Right kidney (tissue), 9 donors: Measurements from ENCODE around the gene PHKB.
"Not testable (repeated sequence)": the region's sequence is repeated elsewhere in the genome, so short reads cannot be mapped to it uniquely, and the experiment has no call there.

Experiments used
- DNase-seq: peaks from one replicate; pipeline ENCODE4 v3.0.0-alpha.2; 2016
- long read RNA-seq, 8 donors: transcript quantifications; one replicate each; lab custom pipeline, GENCODE V29; 2026

Gene PHKB
- long read RNA-seq, donor 1, full-length matches to known transcripts: 2 of 2 reads
- long read RNA-seq, donor 1, partial matches to known transcripts: 0 of 2 reads
- long read RNA-seq, donor 1, other reads (novel, unspliced or antisense): 0 of 2 reads
- long read RNA-seq, donor 2: 0 reads
- long read RNA-seq, donor 3, partial matches to known transcripts: 23 of 25 reads
- long read RNA-seq, donor 3, other reads (novel, unspliced or antisense): 0 of 25 reads
- long read RNA-seq, donor 4, partial matches to known transcripts: 31 of 35 reads
- long read RNA-seq, donor 4, other reads (novel, unspliced or antisense): 0 of 35 reads
- long read RNA-seq, donor 5, partial matches to known transcripts: 0 of 2 reads
- long read RNA-seq, donor 5, other reads (novel, unspliced or antisense): 0 of 2 reads
- long read RNA-seq, donor 6, partial matches to known transcripts: 0 of 1 reads
- long read RNA-seq, donor 6, other reads (novel, unspliced or antisense): 0 of 1 reads
- long read RNA-seq, donor 7: 0 reads
- long read RNA-seq, donor 8, partial matches to known transcripts: 0 of 5 reads
- long read RNA-seq, donor 8, other reads (novel, unspliced or antisense): 5 of 5 reads

DNA sequence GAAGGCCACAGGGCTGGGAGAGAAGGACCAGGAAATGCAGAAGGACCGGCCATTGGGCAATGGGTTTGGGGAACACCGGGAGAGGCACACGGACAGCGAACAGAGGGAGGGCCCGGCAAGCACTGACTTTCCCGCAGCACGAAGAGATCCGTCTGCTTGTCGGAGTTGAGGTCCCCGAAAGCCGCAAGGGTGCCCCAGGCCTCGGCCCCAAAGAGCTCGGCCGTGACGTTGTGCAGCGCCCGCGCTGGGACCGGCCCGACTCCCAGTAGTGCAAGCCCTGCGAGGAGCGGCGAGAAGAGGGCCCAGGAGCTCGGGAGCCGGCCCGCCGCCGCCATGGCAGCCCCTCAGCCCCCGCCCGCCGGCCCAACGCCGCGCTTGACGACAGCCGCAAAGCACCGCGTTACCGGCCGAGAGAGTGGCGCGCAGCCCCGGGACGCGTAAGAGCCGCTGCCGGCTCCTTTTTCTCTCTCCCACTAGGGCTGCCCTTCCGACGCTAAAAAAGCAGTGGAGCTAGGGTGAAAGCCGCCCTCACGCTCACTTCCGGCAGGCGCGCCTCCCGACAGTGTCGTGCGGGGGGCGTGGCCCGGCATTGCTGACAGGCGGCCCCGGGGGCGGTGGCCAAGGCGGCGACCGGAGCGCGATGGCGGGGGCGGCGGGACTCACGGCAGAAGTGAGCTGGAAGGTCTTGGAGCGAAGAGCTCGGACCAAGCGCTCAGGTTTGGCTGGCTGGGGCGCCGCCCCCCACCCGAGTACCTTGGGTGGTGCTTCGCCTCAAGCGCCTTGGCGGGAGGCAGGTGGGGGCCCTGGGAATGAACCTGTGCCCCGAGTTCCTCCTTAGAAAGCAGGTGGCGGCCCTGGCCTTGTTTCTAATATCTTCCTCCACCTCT lies at the start of gene PHKB, which contains the start of gene ITFG1:
Gene PHKB, plus strand, starts transcription at position 621 of the 887 bp plus-strand sequence. Its CDS starts 20 bp downstream, at position 641.
Gene ITFG1, minus strand, starts transcription at position 353 of the 887 bp plus-strand sequence. Its CDS starts 18 bp downstream, at position 335.
- DNase-seq: peak; percentile 99

DNA sequence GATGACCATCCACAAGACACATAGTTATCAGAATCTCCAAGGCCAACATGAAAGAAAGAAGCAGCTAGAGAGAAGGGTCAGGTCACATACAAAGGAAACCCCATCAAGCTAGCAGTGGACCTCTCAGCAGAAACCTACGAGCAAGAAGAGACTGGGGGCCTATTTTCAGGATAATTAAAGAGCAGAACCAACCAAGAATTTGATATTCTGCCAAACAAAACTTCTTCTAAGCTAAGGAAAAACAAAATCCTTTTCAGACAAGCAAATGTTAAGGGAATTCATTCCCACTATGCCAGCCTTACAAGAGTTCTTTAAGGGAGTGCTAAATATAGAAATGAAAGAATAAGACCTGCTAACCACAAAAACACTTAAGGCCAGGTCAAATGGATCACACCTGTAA lies 48.1 kb upstream of the PHKB start:
- DNase-seq: no peak

DNA sequence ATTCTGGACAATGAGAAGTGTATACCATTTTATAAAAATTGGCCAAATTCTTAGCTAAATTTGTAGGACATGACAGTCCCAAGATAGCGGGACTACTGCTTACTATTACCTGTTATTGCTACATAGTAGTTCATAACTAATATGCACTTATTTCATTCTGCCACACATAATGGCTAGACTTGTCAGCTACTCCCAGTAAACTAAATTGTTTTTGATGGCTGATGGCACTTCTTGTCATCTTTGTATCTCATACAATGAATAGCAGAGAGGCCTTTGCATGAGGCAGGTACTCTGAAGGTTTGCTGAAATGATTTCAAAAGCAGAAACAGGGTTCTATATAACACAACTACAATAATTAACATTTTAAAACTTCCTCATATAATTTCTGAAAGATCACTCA lies 44.3 kb upstream of the PHKB start:
- DNase-seq: no peak

DNA sequence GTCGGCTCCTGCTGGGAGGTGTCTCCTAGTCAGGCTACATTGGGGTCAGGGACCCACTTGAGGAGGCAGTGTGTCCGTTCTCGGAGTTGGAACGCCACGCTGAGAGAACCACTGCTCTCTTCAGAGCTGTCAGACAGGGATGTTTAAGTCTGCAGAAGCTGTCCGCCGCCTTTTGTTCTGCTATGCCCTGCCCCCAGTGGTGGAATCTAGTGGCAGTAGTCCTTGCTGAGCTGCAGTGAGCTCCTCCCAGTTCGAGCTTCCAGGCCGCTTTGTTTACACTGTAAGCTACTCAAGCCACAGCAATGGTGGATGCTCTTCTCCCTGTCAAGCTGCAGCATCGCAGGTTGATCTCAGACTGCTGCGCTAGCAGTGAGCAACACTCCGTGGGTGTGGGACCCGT lies 36.3 kb upstream of the PHKB start:
- no peak for DNase-seq

DNA sequence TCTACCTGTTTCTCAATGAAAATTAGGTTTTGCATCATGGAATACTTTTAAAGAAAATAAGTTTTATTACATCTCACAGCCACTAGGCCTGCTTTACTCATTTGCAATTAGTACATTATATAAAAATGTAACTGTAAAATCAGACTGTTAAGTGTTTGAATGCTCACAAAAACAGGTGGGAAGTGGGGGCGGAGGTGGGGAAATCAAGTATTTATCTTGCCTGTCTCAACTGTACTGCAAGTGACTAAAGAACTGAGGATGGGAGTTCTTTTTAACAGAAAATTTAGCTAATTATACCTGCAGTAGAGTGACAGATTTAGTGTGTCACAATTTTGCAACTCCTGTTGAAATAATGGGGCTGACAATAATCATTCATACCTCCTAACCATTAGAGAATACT lies 34.3 kb upstream of the PHKB start:
- DNase-seq: no peak

GRCh38 chr16:47431960-47432359 lies 29.2 kb upstream of the PHKB start:
- no peak for DNase-seq

DNA sequence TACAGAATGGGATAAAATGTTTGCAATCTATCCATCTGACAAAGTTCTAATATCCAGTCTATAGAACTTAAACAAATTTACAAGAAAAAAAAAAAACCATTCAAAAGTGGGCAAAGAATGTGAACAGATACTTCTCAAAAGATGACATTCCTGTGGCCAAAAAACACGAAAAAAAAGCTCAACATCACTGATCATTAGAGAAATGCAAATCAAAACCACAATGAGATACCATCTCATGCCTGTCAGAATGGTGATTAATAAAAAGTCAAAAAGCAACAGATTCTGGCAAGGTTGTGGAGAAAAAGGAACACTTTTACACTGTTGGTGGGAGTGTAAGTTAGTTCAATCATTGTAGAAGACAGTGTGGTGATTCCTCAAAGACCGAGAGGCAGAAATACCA lies 26.9 kb upstream of the PHKB start:
- not testable (repeated sequence) for DNase-seq

GRCh38 chr16:47440066-47440465 lies 21.1 kb upstream of the PHKB start:
- DNase-seq: not testable (repeated sequence)

- DNase-seq: not testable (repeated sequence)
Observed at GRCh38 chr16:47442884-47443283, 18.2 kb upstream of the PHKB start.

- DNase-seq: no peak
Observed at GRCh38 chr16:47446431-47446830, 14.7 kb upstream of the PHKB start.

DNA sequence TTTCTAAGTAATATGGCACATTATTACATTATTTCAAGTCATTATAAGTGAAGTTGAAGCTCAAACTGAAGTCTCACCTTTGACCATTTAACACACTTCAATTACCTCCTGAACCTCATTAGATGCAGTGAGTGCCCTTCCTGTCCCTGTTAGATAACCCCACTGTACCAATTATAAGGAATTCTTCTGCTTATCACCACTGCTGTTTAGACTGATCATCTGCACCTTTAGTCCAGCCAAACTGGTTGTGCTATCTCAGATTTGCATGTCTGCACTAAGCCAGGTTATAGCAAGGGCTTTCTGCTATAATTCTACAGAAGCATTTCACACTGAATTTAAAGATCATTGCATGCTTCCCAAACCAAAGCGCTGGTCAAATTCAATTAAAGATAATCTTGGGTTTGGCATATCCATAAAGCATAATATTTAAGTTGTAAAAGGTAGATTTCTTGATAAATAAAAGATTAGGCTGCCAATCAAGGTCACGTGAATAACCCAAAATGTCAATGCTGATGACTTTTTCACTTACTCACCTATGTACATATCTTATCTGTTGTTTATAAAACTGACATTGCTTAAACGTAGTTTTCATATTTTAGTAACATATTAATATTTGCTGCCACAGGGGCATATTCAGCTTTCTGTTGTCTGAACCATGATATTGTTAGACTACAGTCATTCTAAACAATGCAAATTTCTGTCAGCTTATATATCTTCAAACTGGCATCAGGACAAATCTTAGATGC lies 12.1 kb upstream of the PHKB start:
- DNase-seq: no peak

DNA sequence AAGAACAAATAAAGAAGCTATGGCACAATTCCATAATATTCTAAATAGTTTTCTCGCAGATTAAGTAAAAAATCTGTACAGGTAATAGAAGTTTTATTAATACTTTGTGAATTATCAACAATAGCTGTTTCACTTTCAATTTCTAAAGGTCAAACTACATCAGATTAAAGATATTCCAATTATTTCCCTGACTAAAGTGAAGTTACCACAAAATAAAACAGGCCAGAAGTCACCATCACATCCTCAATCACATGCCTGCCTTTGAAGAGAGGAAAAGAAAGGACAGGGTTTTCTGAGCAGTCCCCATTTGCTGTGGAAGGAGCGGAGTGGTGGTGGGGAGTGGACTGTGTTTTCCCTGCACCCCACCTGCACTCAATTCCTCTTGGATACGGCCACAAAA lies 11.3 kb upstream of the PHKB start:
- no peak for DNase-seq

DNA sequence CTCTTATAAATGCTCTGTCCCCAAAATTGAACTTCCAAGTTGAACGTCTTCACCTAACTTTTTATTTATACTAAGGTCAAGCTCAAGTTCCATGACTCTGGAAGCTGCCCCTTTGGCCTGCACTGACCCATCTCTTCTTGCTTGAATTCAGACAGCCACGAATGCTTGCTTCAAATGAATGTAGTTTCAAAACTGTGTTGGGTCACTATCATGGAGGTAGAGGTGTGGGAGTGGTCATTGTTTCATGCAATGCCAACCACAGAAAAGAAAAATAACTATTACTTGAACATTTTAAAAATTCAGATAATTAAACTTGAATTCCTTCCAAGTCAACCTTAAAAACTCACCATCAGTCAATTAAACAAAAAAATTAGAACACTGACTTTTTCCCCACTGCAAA lies 2.8 kb upstream of the PHKB start:
- no peak for DNase-seq

DNA sequence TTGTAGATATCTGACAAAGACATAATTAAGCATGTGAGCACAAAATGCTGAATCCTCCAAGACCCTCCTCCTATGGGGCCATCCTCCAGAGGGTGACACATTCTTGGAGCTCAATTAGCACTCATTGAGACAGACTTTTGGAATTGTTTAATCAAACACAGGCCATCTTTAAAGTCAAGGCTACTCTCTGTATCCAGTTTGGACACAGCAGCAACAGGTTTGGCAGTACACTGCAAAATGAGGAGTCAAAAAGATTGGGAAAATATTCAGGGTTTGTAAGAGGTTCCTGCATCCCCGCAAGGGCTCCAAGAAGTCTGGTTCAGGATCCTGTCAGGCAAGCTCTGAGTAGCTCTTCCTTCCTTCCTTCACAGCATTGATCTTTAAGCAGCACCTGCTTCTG lies 1.5 kb upstream of the PHKB start:
- no peak for DNase-seq

DNA sequence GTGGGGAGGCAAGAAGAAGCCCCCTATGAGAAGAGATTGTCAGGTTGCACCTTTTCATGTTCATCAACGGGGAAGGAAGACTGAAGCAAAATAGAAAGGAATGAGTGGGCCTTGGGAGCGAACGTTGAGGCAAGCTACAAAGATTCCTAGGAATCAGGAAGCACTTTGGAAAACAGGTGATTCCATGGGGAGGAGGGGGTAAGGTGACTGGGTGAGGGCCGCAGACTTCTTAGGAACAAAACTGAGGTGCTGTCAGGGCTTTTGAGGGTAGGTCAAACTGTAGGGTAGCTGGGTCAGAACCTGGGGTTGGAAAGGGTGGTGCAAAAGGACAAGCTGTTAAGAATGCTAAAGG lies 796 bp upstream of the PHKB start:
- DNase-seq: no peak

- no peak for DNase-seq
Observed at GRCh38 chr16:47461598-47462266, 601 bp downstream of the PHKB start.

DNA sequence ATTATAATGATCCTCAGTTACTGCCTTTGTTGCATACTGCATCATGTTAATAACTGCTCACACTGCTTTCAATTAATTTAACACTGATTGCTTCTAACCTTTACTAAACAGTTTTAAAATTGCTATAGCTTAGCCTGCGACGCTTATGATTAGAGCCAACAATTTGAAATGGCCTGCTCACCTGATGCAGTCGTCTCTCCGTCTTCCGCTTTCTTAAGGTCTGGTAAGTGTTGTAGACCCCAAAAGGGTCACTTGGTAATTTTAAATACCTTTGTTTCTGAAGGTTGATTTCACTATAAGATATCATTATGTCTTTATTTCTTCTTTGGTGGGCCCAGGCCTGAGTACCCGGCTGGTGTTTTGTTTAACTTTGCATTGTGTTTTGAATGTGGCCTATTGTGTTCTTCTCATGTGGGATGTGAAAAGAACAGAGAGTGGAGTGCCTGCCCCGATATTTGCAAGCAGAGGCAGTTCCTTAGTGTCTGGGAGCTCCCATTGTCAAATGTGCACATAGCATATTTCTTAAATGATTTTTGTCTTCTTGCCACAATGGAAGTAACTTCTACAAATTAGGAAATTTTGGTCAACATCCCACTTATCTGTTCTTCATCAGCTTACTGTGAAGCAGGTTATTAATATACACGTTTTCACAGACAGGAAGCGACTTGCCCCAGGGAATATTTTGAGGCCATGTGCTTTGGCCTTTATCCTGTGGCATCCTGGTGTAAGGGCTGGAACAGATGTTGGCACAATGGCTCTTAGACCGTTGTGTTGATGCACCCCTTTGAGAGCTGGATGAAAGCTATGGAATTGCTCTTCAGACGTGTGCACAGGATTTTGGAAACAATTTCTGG lies 2.9 kb downstream of the PHKB start:
- no peak for DNase-seq

- no peak for DNase-seq
Observed at GRCh38 chr16:47465919-47466630, 4.9 kb downstream of the PHKB start.

DNA sequence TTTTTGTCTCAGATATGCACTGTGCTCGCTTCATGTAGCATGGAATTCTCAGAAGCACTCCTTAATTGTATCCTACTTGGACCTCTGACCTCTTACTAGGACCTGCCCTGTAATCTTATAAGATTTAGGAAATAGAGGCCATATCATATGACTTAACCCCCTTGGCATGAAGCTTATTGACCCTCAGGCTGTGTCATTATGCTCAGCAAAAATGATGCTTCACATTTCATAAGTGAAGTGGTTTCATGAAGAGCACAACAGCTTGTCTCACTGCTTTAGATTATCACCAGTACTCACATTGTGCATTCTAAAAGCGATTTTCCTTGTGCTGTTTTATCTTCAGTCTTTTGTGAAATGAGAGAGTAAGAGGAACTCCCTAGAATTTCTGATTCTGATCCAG lies 6.4 kb downstream of the PHKB start:
- no peak for DNase-seq
